ENCODE results near the gene SYT10.

- TF ChIP-seq BHLHE40 (IDR thresholded peaks at IDR 0.05; ENCODE audit: borderline replicate concordance) (no peak), FOXM1 (IDR thresholded peaks at IDR 0.05; ENCODE audit: borderline replicate concordance) (no peak), SUZ12 (IDR thresholded peaks at IDR 0.05) (no peak), ARNT (IDR thresholded peaks at IDR 0.05) (no peak), HDGF (IDR thresholded peaks at IDR 0.05; ENCODE audit: borderline replicate concordance) (no peak), FOXK2 (IDR thresholded peaks at IDR 0.05) (no peak), TARDBP (IDR thresholded peaks at IDR 0.05) (no peak)
Measured at GRCh38 chr12:33438025-33438772, 1.4 kb downstream of the SYT10 start.

Data from HEK293T (cell line).